ENCODE data around the gene TMX2. TPM values are rescaled to one million over a fixed set of nuclear protein-coding genes. Genes with fewer than 3 reads are reported as not detected.

TMX2 gene
- total RNA-seq, 1 experiment from 2014 or later: 91.3 TPM

GRCh38 chr11:57751176-57751575, 38.8 kb downstream of the TMX2 start:
- Histone ChIP-seq H2BK5ac (ENCODE audit: insufficient read length, low read length) (no peak overlapping the region), H3K9ac (ENCODE audit: extremely low read depth, insufficient read length, low read length) (no peak overlapping the region), H4K8ac (replicated peaks; ENCODE audit: insufficient read length, low read depth, low read length) (no peak overlapping the region), H3T11ph (ENCODE audit: low read length) (no peak overlapping the region), H3K4ac (ENCODE audit: low read depth, low read length) (no peak overlapping the region), H3K79me2 (ENCODE audit: insufficient read depth, low read length) (no peaks in the 10 kb centered on the region), H2BK12ac (ENCODE audit: insufficient read length, low read depth, low read length) (no peak overlapping the region), H4K91ac (ENCODE audit: insufficient read length, low read depth, low read length) (no peak overlapping the region), H2AK5ac (ENCODE audit: insufficient read length, low read length) (no peak overlapping the region), H3K79me1 (ENCODE audit: insufficient read depth, low read depth, low read length, poor library complexity, severe bottlenecking) (no peaks in the 10 kb centered on the region), H2AFZ (ENCODE audit: low read length) (no peak overlapping the region), H3K4me1 (ENCODE audit: insufficient read depth, low read length) (no peaks in the 10 kb centered on the region; the same call in 1 of the 2 replicates), H3K4me2 (ENCODE audit: insufficient read depth, insufficient read length, low read length) (no peak overlapping the region), H2BK120ac (ENCODE audit: low read depth, low read length, poor library complexity, severe bottlenecking) (no peak overlapping the region), H2BK15ac (ENCODE audit: low read depth, low read length) (no peak overlapping the region), H3K27me3 (ENCODE audit: insufficient read depth, low read length) (no peaks in the 10 kb centered on the region), H3K14ac (ENCODE audit: insufficient read depth, low read length) (no peak overlapping the region), H3K18ac (ENCODE audit: insufficient read length, low read depth, low read length) (no peak overlapping the region), H3K23me2 (ENCODE audit: insufficient read length, low read depth, low read length, poor library complexity, severe bottlenecking) (no peaks in the 10 kb centered on the region), H3K27ac (ENCODE audit: insufficient read length, low read depth, low read length) (no peak overlapping the region), H3K56ac (ENCODE audit: insufficient read length, low read depth, low read length) (no peak overlapping the region), H4K20me1 (ENCODE audit: control insufficient read depth, insufficient read depth, insufficient read length) (no peaks in the 10 kb centered on the region), H3K23ac (ENCODE audit: insufficient read length, low read depth, low read length) (no peak overlapping the region), H3K9me3 (ENCODE audit: control insufficient read depth, low read depth, low read length) (no peaks in the 10 kb centered on the region), H2BK20ac (ENCODE audit: low read depth, low read length, poor library complexity, severe bottlenecking) (no peak overlapping the region), H4K5ac (ENCODE audit: insufficient read length, low read depth, low read length) (no peak overlapping the region)
- Mint-ChIP-seq H3K9me3 (no peaks in the 10 kb centered on the region), H3K4me3 (no peak overlapping the region), H3K36me3 (ENCODE audit: insufficient read depth in 1 of 3, low read depth in 3 of 3) (0 out of 7 replicates have a peak, but pooled peaks cover 0 to 4% (median 0%) of the 10 kb centered on the region in 3 experiments), H3K27me3 (ENCODE audit: low read depth) (no peaks in the 10 kb centered on the region; the same call in 1 of the 2 replicates), H3K4me1 (peaks cover 5 to 7% of the 10 kb centered on the region in 2 experiments; a peak in 3 of 4 replicates), H3K27ac (no peak overlapping the region)
- no peak for TF ChIP-seq CTCF (conservative IDR thresholded peaks at IDR 0.05)
- no peak for DNase-seq

Measured in H9 (cell line).